ENCODE measurements around the gene ZNF148.

- TF ChIP-seq CTCF (IDR thresholded peaks at IDR 0.05 in 4 of 5, conservative IDR thresholded peaks at IDR 0.05 in 1 of 5) = no peak
- TF ChIP-seq POLR2A (IDR thresholded peaks at IDR 0.05) = no peak
Measured at GRCh38 chr3:125238759-125239158, 136.4 kb downstream of the ZNF148 start.
